Mesenteric fat pad (tissue), 1 donor: ENCODE results near the gene CELSR1. TPM values are rescaled to one million over a fixed set of nuclear protein-coding genes. Genes with fewer than 3 reads are reported as not detected.
"Not testable (repeated sequence)": the region's sequence is repeated elsewhere in the genome, so short reads cannot be mapped to it uniquely, and the experiment has no call there.

Experiments
- DNase-seq: peaks from one replicate; pipeline ENCODE4 v3.0.0-alpha.2; 2020; ENCODE audit warnings: low spot score
- total RNA-seq: library from RNA; stranded (reverse); fragmentation: NEBNext Ultra II Directional; extraction: Animal tissue kit (Norgen Biotek cat#: 25700); gene quantifications from one replicate; pipeline ENCODE4 v1.2.1, GENCODE V29; 2021
- donor health status: DM: yes; HTN: yes; CAD: no.

The CELSR1 gene
- total RNA-seq, 1 donor from 2014 or later = 1.8 TPM

DNA sequence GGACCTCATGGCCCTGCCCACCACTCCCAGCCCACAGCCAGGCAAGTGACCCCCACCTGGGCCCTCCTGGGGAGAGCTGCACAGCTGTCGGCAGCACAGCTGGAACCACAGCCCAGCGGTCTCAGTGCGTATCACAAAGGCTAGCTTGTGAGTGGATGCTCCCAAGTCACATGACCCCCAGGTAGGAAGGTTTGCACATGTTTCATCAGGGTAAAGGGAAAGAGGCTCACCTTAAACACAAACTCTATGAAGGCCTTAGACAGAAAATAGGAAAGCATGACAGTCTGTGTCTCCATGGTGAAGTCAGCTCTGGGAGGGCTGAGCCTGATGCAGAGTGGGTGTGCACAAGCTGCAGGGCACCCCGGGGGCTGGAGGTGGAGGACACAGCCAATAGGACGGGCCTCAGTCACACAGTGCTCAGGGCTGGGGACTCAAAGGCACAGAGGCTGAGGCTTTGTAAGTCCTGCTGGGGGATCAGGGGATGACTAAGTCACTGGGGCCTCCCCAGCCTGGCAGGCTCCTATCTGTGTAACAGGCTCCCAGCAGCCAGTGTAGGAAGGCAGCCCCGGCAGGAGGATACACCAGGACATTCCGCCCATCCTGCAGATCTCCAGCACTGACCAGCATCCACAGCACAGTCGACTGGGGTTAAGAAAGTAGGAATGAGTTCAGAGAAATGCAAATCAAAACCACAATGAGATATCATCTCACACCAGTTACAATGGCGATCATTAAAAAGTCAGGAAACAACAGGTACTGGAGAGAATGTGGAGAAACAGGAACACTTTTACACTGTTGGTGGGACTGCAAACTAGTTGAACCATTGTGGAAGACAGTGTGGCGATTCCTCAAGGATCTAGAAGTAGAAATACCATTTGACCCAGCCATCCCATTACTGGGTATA, 22.0 kb downstream of the CELSR1 start:
- DNase-seq = no peak

DNA sequence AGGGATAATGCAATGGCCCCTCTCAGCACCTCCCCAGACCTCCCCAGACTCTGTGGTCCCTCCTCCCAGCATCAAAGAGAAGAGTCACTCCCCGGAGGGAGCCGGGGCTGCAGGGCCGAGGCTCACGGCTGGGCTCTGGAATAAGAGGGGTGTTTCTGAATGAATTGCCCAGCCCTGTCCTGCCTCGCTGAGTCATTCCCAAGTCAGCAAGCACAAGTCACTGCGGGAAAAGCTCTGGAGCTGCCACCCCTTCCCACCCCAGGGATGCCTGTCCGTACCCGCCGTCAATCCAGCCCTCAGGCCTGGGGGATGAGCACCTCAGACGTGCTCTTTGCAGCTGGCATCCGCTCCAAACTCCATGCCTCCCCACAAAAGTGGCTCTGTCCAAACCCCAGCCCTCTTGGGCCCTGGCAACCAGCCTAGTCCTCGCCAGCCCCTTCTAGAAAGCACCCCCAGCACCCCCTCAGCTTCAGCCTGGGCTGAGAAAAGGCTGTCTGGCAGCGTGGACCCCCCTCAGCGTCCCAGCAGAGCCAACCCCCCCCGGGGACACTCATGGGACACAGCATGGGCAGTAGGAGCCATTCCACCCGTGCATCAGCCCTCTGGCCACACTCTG, 22.7 kb downstream of the CELSR1 start:
- no peak for DNase-seq

DNA sequence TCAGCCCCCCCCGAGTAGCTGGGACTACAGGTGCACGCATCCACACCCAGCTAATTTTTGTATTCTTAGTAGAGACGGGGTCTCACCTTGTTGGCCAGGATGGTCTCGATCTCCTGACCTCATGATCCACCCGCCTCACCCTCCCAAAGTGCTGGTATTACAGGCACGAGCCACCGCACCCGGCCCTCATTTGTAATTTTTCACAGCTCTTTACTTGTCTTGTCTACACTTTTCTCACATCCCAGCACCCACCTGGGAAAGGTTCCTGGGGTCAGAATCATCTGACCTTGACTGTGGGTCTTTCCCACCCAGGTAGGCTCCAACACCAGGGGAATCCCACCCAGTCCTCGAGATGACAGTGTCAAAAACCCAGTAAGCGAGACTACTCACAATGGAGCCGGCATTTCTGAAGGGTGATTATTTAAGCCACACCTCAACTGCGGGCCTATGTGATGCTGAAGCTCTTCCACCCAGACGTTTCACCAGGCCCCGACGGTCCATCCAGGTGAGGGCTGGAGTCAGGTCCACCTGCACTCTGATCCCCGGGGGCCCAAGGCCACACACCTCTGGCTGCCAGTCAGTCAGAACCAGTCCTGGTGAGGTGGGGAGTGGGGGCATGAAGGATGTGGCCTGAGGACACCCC, 23.4 kb downstream of the CELSR1 start:
- no peak for DNase-seq

DNA sequence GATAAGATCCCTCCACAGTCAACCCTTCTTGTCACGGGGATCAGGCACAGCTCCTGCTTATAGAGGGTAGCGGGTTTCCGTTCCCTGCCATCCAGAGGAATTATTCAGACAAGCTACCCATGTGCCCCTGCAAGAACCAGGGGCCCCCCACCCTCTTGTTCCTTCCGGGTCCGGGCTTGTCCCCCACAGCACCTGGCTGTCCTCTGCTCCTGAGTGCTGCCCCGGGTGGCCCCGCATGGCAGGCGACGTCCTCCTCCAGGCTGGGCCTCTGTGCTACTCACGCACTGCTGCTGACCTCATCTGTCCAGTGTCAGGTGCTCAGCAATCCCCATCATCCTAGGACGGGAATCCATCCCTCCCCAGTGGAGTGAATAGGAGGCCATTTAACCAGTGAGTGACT, 24.7 kb downstream of the CELSR1 start:
- no peak for DNase-seq

DNA sequence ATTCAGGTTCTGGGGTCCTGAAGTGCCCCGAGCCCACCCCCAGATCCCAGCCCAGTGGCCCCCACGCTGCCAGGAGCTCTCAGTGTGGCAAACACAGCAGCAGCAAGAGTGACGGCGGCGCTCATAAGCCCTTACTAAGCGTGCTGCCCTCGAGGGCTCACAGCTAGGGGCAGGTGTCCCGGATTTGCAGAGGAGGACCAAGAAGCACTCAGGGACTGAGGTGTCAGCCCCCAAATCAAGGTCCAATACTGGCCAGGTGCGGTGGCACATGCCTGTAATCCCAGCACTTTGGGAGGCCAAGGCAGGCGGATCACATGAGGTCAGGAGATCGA, 25.4 kb downstream of the CELSR1 start:
- no peak for DNase-seq

DNA sequence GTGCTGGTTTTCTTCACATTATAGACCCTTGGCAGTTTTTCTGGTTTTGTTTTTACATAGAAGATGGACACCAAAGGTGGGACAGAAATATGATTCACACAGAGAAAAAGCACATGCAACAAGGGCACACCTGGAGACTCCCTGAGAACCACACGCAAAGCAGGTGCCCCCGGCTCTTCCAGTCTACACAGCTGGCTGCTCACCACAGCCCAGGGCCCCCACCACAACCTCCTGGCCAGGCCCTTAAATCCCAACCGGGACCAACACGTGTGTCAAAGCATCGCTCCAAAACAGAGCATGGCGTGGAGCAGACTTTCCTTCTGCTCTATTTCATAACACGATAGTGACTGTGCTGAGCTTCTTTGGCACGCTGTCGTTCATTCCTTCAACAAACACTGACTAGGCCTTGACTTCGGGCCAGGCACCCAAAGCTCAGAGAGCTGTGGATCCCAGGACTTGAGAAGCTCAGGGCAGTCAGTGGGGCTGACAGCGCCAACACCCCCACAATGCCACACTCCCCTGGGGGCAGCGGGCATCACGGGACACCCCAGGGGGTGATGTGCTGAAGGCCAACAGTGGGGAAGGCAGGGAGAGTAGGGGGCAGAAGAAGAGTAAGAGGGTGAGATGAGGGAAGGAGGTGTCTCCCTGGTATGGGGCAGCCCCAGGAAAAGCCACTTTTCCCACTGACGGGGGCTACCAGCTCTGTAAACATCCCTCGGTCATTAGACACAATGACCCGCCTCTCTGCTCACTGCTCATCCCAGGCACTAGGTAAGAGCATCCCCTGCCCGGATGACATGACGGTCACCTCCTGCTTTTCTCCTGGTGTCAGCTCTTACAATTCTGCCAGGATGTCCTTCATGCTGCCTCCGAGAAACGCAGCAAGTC, 26.0 kb downstream of the CELSR1 start:
- no peak for DNase-seq

DNA sequence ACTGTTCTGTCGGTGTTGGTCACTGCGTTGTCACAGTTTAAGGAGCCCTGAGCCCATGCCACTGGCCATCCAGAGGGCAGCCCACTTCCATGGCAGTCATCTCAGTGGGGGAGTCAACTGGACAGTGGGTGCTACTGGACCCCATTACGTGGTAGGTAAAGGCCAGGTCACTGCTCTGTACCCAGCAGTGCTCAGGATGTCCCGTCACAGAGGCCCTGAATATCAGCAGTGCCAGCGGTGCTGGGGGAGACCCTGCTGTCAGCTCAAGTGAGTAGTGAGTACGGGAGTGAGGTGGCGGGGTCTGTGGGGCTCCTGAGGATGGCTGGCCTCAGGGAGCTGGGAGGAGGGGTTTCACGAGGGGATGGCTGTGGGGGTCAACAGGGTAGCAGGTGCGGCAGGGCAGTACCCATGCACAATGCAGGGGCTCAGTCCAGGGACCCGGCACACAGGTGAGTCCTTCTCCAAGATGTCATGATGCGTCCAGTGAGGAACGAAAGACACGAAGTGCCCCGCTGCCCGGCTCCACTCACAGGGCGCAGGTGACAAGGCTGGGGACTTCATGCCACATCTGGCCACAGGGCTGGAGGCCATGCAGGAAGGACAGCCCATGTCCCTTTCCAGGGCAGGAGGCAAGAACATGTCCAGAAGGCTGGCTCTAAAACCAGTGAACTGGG, 27.9 kb downstream of the CELSR1 start:
- DNase-seq = no peak

DNA sequence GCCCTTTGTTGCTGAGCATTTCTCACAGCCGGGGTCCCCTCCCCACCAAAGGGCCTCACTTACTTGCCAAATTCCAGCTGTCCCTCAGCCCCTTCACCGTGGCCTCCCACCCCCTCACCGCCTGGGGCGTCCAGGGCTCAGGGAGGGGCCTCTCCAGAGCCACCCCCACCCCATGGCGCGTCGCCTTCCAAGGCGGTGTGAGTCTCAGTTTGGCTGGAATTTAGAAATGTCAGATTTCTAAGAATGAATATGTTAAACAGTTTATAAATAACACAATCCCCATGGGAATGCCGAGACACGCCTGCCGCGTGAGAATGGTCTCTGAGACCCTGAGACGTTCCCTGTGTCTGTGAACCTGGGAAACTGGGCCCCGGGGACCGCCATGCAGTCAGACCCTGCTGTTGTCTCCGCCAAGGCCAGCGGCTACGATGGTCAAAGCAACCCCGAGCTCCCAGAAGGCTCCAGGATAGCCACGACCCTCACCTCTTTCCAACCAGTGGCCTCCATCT, 28.9 kb downstream of the CELSR1 start:
- no peak for DNase-seq

DNA sequence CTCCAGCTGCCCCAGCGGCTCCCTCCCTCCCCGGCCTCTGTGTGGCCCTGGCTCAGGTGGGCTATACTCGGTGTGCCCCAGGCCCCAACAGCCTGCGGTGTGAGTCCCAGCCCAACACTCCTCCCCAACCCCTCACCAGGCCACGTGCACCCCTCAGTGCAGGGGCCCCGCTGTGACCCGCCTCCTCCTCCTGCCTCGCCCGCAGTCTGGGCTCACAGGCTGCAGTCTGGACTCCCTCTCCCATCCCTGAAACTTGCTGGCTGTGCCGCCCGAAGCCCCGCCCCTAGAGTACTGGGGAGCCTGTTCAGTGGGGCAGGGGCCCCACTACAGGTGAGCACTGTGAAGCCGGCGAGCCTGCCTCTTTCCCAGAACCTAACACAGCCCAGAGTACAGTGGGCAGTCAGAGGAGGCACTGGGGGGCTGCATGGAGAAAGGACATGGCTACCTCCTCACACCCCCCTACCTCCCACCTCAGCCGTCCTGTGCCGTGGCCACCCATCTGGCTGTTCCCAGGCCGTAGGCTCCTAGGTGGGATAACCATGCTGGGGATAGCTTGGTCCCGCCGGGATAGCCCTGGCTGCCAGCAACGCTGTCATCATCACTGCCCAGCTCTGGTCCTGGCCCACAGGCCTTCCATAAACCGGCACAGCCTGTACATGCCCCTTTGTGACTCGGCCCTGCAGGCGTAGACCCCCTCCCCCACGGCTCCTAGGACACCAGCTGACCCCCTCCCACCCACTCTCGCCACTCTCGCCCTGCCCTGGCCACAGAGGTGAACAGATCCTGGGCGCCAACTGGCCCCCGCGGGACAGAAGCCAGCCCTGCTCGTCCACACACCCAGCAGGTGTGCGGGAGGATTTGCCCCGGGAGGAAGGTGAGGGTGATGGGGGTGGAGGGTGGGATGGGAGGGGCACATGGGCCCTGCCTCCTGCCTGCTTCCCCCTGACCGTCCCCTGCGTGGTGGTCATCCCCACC, 29.7 kb downstream of the CELSR1 start:
- no peak for DNase-seq

DNA sequence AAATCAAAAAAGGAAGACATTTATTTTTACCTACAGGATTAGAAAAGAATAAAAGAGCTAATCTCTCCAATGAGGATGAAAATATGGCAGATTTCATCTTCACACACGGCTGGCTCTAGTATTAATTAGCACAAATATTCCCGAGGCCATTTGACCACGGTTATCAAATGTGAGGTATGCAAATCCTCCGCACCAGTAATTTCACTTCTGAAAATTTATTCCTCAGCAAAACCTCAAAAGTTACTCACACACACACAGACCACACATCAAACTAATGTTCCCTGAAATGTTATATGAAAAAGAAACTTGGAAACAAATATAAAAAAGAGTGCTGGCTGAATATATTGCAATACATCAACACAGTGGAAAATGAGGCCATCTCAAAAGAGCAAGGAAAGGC, 32.8 kb downstream of the CELSR1 start:
- DNase-seq = no peak

DNA sequence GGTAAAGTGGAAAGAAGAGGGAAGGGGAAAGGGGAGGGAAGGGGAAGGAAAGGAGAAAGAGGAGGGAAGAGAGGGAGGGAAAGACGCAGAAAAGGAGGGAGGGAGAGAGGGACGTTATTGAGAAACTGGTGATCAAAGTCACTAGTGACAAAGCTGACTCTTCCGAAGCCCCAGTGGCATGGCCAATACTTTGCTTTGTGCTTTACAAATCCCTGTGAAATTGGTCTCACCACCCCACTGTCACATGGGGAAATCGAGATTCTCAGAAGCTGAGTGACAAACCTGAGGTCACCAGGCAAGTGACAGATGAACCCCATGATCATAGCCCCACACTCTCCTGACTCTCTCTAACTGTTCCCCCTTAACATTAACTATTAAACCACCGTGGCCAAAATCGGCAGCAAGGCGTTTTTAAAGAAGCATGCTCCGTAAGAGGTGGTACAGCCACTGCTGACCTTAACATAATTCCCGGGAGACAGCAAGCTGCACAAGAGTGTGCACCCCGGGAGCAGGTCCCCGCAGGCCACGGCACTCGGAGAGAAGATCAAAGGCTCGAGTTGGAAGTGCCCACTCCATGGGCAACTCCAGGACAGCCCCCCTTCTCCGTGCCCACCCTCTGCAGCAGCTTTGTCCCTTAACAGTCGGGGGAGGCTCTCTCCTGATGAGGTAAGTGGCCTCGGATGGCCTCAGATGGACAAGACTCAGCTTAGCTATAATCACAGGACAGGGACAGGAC, 34.8 kb downstream of the CELSR1 start:
- no peak for DNase-seq

DNA sequence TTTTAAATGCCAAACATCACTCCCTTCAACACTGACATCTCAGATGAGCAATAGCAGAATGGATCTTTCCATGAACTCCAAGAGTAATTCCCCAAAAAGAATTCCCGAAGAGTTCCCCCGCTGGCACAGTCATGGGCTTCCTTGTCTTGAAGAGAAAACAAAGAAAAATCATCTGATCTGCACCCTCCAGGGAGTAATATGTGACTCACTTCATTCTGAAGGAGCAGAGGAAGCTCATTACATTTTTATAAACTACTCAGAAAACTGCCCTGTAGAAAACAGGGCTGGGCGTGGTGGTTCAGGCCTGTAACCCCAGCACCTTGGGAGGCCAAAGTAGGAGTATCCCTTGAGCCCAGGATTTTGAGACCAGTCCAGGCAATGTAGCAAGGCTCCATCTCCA, 35.7 kb downstream of the CELSR1 start:
- no peak for DNase-seq

DNA sequence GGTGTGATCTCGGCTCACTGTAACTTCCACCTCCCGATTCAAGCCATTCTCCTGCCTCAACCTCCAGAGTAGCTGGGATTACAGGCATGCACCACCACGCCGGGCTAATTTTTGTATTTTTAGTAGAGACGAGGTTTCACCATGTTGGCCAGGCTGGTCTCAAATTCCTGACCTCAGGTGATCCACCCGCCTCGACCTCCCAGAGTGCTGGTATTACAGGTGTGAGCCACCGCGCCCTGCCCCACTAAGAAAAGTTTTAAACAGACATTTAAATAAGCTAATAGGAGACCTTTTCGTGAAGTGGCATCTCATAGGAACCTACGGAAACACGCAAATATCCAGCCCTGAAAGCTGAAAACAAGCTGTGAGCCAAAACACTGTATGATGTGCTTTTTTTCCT, 36.2 kb downstream of the CELSR1 start:
- not testable (repeated sequence) for DNase-seq

DNA sequence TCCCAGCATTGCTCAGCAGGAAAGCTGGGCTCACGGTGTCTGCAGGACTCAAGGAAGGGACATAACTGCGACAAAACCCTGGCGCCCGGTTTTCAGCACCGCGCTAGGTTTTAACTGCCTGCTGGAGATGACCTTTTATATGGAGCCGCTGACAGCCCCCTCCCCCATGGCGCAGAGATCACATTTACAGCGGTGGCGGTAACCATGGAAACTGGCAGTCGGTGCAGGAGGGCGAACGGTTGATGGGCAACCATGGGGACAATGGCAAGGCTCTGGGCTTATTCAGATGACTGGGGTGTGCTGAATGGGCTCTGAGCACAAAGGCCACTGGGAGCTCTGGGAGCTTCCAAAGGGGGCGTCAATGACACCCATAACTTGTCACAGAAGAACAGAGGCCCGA, 37.2 kb downstream of the CELSR1 start:
- DNase-seq = no peak

DNA sequence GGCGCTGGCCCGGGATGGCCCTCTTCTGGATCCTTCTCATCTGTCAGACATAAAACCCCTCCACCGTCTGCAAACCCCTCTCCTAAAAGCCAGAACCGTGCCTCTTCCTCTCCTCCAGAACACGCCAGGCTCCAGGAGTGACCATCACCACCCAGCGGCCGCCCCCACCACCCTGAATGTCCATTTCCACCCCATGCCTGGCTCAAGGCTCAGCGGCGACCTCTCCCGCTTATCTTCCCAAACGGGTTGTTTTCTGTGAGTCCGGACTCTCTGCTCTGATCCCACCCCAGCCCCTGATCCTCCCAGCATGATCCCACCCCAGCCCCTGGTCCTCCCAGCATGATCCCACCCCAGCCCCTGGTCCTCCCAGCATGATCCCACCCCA, 37.6 kb downstream of the CELSR1 start:
- no peak for DNase-seq

DNA sequence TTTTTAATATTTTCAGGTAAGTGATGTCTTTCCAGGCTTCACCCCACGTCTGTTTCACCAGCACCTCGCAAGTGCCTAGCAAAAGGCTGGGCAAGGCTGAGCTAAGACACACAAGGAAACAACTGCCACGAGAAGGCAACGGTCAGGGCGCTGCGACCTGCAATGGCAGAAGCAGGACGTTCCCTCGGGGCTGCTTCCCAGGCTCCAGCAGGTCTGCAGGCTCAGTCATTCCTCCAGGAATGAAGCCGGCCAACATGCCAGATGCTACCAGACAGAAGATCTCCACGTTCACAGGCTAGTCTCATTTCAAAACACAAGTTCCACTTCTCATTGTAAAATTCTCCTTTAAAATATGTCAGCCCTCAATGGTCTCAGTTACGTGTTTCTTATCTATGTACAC, 45.5 kb downstream of the CELSR1 start:
- DNase-seq = no peak

DNA sequence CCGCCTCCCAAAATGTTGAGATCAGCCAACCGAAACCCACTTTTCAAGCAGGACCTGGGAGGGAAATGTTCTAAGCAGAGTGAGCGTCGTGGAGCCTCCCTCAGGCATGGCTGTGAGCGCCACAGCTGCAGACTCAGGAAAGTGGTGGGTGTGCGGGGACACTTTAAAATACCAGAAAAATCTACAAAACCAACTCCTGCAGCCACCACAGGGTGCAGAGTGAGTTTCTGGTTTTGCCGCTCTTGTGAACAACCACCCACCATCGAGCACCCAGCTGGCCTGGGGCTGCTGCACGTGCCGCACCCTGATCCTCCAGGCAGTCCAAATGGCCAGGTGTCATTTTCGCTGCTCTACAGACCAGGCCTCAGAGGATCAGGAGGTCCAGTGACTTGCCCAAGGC, 46.9 kb downstream of the CELSR1 start:
- DNase-seq = no peak

DNA sequence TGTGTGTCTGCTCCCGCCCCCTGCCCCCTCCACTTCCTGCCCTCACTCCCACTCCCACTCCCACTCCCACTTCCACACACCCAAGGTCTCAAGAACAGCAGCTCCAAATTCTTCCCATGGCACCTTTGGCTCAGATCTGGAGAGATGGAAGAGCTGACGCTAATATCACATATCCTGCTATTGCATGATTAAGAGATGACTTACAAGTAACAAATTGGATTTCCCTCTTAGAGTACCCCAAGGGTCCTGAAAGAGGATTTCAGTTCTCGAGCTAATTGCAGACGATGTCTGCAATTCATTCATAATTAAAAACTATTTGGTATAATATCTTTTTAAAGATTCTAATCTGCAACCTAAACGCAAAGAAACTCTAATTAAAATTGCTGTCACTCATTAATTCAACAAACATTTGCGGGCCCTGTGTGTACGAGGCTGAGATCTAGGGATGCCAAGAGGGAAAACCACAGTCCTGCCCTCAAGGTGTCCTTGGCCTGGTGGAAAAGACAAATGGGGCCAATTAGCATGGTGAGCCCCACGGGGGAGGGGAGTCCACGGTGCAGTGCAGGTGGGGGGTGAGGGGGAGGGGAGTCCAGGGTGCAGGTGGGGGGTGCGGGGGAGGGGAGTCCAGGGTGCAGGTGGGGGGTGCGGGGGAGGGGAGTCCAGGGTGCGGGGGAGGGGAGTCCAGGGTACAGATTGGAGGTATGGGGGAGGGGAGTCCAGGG, 50.3 kb downstream of the CELSR1 start:
- DNase-seq = no peak
